HEK293 (cell line): ENCODE results near the gene ACSM4.

Experiments
- PRDM1 ChIP-seq: fragments of 450-650 bp; formaldehyde crosslinking; IDR thresholded peaks from 2 replicates; pipeline ENCODE4; 2016; ENCODE audit warnings: missing biosample characterization, missing genetic modification characterization
- ZBTB8A ChIP-seq: fragments of 450-650 bp; formaldehyde crosslinking; IDR thresholded peaks from 2 replicates; pipeline ENCODE4 v1.5.1; 2016; ENCODE audit warnings: missing biosample characterization, missing genetic modification characterization
- ZNF157 ChIP-seq: fragments of 450-650 bp; formaldehyde crosslinking; IDR thresholded peaks from 2 replicates; pipeline ENCODE4 v1.5.1; 2016; ENCODE audit warnings: missing biosample characterization, missing genetic modification characterization
- ZNF311 ChIP-seq: fragments of 450-650 bp; formaldehyde crosslinking; IDR thresholded peaks from 2 replicates; pipeline ENCODE4 v1.5.1; 2017; ENCODE audit warnings: missing biosample characterization, missing genetic modification characterization, borderline replicate concordance
- ZNF48 ChIP-seq: fragments of 450-650 bp; formaldehyde crosslinking; IDR thresholded peaks from 2 replicates; pipeline ENCODE4 v1.5.1; 2016; ENCODE audit warnings: missing biosample characterization, missing genetic modification characterization
- ZNF518A ChIP-seq: fragments of 450-650 bp; formaldehyde crosslinking; conservative IDR thresholded peaks from 2 replicates; pipeline ENCODE4 v1.5.1; 2016; ENCODE audit warnings: low read depth, missing biosample characterization, missing genetic modification characterization
- TF ChIP-seq, protein P1 (sequence below): fragments of 450-650 bp; formaldehyde crosslinking; IDR thresholded peaks from 2 replicates; pipeline ENCODE4 v1.5.1; 2016; ENCODE audit warnings: missing biosample characterization, missing genetic modification characterization
- TF ChIP-seq, protein P2 (sequence below): sonication (generic); formaldehyde crosslinking; IDR thresholded peaks from 2 replicates; pipeline ENCODE4 v1.8.1; 2022; ENCODE audit warnings: mild to moderate bottlenecking, moderate library complexity, missing genetic modification reagents
- TF ChIP-seq, protein P3 (sequence below): fragments of 450-650 bp; formaldehyde crosslinking; IDR thresholded peaks from 2 replicates; pipeline ENCODE4 v1.5.1; 2016; ENCODE audit warnings: missing biosample characterization, missing genetic modification characterization

DNA sequence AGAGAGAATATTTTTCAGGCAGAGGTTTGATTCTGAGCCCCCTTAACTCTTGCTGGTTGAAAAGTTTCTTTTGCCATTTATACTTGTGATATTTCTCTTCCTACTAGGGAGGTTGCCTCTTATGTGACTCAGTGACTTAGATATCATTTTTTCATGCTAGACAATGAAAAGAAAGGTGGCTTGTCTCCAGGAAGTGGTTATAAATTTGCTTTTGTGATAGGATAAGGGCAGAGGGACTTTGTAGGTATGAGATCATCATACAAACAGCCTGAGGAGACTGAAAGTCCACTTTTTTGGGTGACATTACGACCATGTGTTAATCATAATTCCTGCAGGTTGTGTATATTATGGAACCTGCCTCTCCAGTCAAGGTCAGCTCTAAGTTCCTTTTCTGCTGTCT is 35.8 kb downstream of the ACSM4 start:
- TF ChIP-seq ZNF157 (tag by site-specific recombination) (no peak), ZNF518A (no peak), ZBTB8A (no peak), ZNF311 (no peak), ZNF48 (tag by site-specific recombination) (no peak), PRDM1 (tag by site-specific recombination) (no peak)
- TF ChIP-seq, protein P1, sequence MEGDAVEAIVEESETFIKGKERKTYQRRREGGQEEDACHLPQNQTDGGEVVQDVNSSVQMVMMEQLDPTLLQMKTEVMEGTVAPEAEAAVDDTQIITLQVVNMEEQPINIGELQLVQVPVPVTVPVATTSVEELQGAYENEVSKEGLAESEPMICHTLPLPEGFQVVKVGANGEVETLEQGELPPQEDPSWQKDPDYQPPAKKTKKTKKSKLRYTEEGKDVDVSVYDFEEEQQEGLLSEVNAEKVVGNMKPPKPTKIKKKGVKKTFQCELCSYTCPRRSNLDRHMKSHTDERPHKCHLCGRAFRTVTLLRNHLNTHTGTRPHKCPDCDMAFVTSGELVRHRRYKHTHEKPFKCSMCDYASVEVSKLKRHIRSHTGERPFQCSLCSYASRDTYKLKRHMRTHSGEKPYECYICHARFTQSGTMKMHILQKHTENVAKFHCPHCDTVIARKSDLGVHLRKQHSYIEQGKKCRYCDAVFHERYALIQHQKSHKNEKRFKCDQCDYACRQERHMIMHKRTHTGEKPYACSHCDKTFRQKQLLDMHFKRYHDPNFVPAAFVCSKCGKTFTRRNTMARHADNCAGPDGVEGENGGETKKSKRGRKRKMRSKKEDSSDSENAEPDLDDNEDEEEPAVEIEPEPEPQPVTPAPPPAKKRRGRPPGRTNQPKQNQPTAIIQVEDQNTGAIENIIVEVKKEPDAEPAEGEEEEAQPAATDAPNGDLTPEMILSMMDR (tag by site-specific recombination) = no peak
- TF ChIP-seq, protein P2, sequence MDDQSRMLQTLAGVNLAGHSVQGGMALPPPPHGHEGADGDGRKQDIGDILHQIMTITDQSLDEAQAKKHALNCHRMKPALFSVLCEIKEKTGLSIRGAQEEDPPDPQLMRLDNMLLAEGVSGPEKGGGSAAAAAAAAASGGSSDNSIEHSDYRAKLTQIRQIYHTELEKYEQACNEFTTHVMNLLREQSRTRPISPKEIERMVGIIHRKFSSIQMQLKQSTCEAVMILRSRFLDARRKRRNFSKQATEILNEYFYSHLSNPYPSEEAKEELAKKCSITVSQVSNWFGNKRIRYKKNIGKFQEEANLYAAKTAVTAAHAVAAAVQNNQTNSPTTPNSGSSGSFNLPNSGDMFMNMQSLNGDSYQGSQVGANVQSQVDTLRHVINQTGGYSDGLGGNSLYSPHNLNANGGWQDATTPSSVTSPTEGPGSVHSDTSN (CRISPR knock-in tag) = no peak
- TF ChIP-seq, protein P3, sequence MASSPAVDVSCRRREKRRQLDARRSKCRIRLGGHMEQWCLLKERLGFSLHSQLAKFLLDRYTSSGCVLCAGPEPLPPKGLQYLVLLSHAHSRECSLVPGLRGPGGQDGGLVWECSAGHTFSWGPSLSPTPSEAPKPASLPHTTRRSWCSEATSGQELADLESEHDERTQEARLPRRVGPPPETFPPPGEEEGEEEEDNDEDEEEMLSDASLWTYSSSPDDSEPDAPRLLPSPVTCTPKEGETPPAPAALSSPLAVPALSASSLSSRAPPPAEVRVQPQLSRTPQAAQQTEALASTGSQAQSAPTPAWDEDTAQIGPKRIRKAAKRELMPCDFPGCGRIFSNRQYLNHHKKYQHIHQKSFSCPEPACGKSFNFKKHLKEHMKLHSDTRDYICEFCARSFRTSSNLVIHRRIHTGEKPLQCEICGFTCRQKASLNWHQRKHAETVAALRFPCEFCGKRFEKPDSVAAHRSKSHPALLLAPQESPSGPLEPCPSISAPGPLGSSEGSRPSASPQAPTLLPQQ (tag by site-specific recombination) = no peak
